DMS79 (cell line): ENCODE results near the gene SUN5.

Experiments used
- DNase-seq: peaks from one replicate; lab custom pipeline; 2025; lab: John Stamatoyannopoulos, UW

Gene SUN5

GRCh38 chr20:32993496-32994050 lies 10.7 kb downstream of the SUN5 start:
- DNase-seq, result no peak

GRCh38 chr20:32991792-32992641 lies 12.2 kb downstream of the SUN5 start:
- no peak for DNase-seq

GRCh38 chr20:32991383-32991782 lies 12.8 kb downstream of the SUN5 start:
- DNase-seq, result no peak

- DNase-seq, result no peak
Observed at GRCh38 chr20:32990426-32990825, 13.8 kb downstream of the SUN5 start.

GRCh38 chr20:32989507-32990283 lies 14.5 kb downstream of the SUN5 start:
- no peak for DNase-seq

GRCh38 chr20:32988008-32988407 lies 16.2 kb downstream of the SUN5 start:
- no peak for DNase-seq

- no peak for DNase-seq
Observed at GRCh38 chr20:32987044-32987825, 17.0 kb downstream of the SUN5 start.

- no peak for DNase-seq
Observed at GRCh38 chr20:32986331-32986966, 17.8 kb downstream of the SUN5 start.

- no peak for DNase-seq
Observed at GRCh38 chr20:32985596-32985995, 18.6 kb downstream of the SUN5 start.

- no peak for DNase-seq
Observed at GRCh38 chr20:32984631-32985354, 19.4 kb downstream of the SUN5 start.

GRCh38 chr20:32984196-32984595 lies 20.0 kb downstream of the SUN5 start:
- no peak for DNase-seq

GRCh38 chr20:32983459-32984112 lies 20.6 kb downstream of the SUN5 start:
- DNase-seq, result no peak

- no peak for DNase-seq
Observed at GRCh38 chr20:32982617-32983458, 21.4 kb downstream of the SUN5 start.

GRCh38 chr20:32980990-32981389 lies 23.2 kb downstream of the SUN5 start:
- DNase-seq, result no peak

GRCh38 chr20:32980131-32980941 lies 23.9 kb downstream of the SUN5 start:
- no peak for DNase-seq

GRCh38 chr20:32979201-32979998 lies 24.8 kb downstream of the SUN5 start:
- no peak for DNase-seq

GRCh38 chr20:32978009-32978335 lies 26.3 kb downstream of the SUN5 start:
- no peak for DNase-seq
